ENCODE measurements around the gene HLA-F.

Gene HLA-F

DNA sequence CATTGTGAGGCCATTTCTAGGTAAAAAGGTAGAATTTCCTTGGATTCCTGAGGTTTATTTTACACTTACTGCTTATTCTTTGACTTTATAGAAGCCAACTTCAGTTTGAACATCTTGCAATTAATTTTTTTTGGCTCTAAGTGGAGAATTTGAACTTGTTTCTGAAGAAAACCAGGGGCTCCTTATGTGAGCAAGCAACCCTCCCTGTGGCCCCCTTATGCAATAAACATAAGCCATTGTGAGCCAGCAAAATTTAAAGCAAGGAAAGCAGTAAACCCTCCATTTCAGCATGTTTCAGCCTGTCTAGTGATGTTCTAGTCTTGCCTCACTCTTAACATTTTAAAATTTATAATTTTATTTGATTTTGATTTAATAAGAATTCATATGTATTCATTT, 5.6 kb downstream of the HLA-F start:
- Histone ChIP-seq H3K36me3 (ENCODE audit: insufficient read depth, low read length) (no peaks in the 10 kb centered on the region), H3K4me3 (ENCODE audit: low read length, poor library complexity, severe bottlenecking) (no peak overlapping the region)

DNA sequence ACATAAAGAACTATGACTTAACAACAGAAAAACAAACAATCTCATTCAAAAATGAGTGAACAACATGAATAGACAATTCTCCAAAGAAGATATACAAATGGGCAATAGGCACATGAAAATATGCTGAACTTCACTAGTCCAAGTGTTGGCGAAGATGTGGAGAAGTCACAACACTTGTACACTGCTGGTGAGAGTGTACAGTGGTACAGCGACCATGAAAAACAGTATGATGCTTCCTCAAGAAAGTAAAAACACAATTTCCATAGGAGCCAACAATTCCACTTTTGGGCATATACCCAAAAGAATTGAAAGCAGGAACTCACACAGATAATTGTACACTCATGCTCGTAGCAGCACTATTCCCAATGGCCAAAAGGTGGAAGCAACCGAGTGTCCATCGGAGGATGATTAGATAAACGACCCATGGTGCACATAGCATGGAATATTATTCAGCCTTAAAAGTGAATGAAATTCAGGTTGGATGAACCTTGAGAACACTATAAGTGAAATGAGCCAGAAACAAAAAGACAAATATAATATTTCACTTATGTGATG, 6.6 kb downstream of the HLA-F start:
- Histone ChIP-seq H3K79me2 (ENCODE audit: insufficient read depth, low read length) (0 out of 2 replicates have a peak, but pooled peaks cover under 1% of the 10 kb centered on the region), H3F3A (ENCODE audit: low read depth) (no peaks in the 10 kb centered on the region), H3K36me3 (ENCODE audit: insufficient read depth, low read length) (no peaks in the 10 kb centered on the region), H3K9me2 (replicated peaks; ENCODE audit: low read depth, low read length) (no peaks in the 10 kb centered on the region), H3K4me1 (ENCODE audit: insufficient read depth, low read length, poor library complexity, severe bottlenecking) (no peaks in the 10 kb centered on the region), H3K4me2 (ENCODE audit: low read depth, low read length, poor library complexity, severe bottlenecking) (no peak overlapping the region), H3K9ac (ENCODE audit: low read depth, low read length, poor library complexity, severe bottlenecking) (no peak overlapping the region), H3K4me3 (ENCODE audit: low read length, poor library complexity, severe bottlenecking) (no peak overlapping the region), H2AFZ (ENCODE audit: low read length) (no peak overlapping the region), H3K27me3 (ENCODE audit: insufficient read depth, low read length, poor library complexity, severe bottlenecking) (no peaks in the 10 kb centered on the region), H3K9me3 (ENCODE audit: insufficient read depth, low read depth, low read length) (no peaks in the 10 kb centered on the region), H4K20me1 (ENCODE audit: insufficient read depth, low read length, poor library complexity, severe bottlenecking) (no peaks in the 10 kb centered on the region)
- TF ChIP-seq CTCF (conservative IDR thresholded peaks at IDR 0.05; ENCODE audit: low read length) (no peak), EZH2phosphoT487 (IDR thresholded peaks at IDR 0.05; ENCODE audit: borderline replicate concordance) (no peak)

More for the DNA sequence above, 5.6 kb downstream of the HLA-F start:
- no peaks in the 10 kb centered on the region for H3F3A ChIP-seq (ENCODE audit: low read depth)
- H3K79me2 ChIP-seq (ENCODE audit: insufficient read depth, low read length), result peaks cover 11% of the 10 kb centered on the region; the same call in 1 of the 2 replicates
- H3K9me2 ChIP-seq (replicated peaks; ENCODE audit: low read depth, low read length), result no peaks in the 10 kb centered on the region
- H3K4me2 ChIP-seq (ENCODE audit: low read depth, low read length, poor library complexity, severe bottlenecking), result no peak overlapping the region
- H3K27me3 ChIP-seq (ENCODE audit: insufficient read depth, low read length, poor library complexity, severe bottlenecking), result no peaks in the 10 kb centered on the region
- H2AFZ ChIP-seq (ENCODE audit: low read length), result no peak overlapping the region
- no peak for TF ChIP-seq EZH2phosphoT487 (IDR thresholded peaks at IDR 0.05; ENCODE audit: borderline replicate concordance)
- TF ChIP-seq CTCF (conservative IDR thresholded peaks at IDR 0.05; ENCODE audit: low read length), result no peak
- H3K9me3 ChIP-seq (ENCODE audit: insufficient read depth, low read depth, low read length), result no peaks in the 10 kb centered on the region
- H4K20me1 ChIP-seq (ENCODE audit: insufficient read depth, low read length, poor library complexity, severe bottlenecking), result peaks cover 7% of the 10 kb centered on the region
- peaks cover 7% of the 10 kb centered on the region for H3K4me1 ChIP-seq (ENCODE audit: insufficient read depth, low read length, poor library complexity, severe bottlenecking)
- no peak overlapping the region for H3K9ac ChIP-seq (ENCODE audit: low read depth, low read length, poor library complexity, severe bottlenecking)

- Histone ChIP-seq H4K20me1 (ENCODE audit: insufficient read depth, low read length, poor library complexity, severe bottlenecking) (no peaks in the 10 kb centered on the region), H3K27me3 (ENCODE audit: insufficient read depth, low read length, poor library complexity, severe bottlenecking) (no peaks in the 10 kb centered on the region), H3K36me3 (ENCODE audit: insufficient read depth, low read length) (no peaks in the 10 kb centered on the region)
These were observed 7.4 kb downstream of the HLA-F start for GRCh38 chr6:29730575-29731126.

More at GRCh38 chr6:29730575-29731126, 7.4 kb downstream of the HLA-F start:
- H2AFZ ChIP-seq (ENCODE audit: low read length), result no peak overlapping the region
- H3K9me2 ChIP-seq (replicated peaks; ENCODE audit: low read depth, low read length), result no peaks in the 10 kb centered on the region
- TF ChIP-seq EZH2phosphoT487 (IDR thresholded peaks at IDR 0.05; ENCODE audit: borderline replicate concordance), result no peak
- TF ChIP-seq CTCF (conservative IDR thresholded peaks at IDR 0.05; ENCODE audit: low read length), result no peak
- no peaks in the 10 kb centered on the region for H3K4me1 ChIP-seq (ENCODE audit: insufficient read depth, low read length, poor library complexity, severe bottlenecking)
- H3K4me3 ChIP-seq (ENCODE audit: low read length, poor library complexity, severe bottlenecking), result no peak overlapping the region
- no peak overlapping the region for H3K4me2 ChIP-seq (ENCODE audit: low read depth, low read length, poor library complexity, severe bottlenecking)
- no peak overlapping the region for H3K9ac ChIP-seq (ENCODE audit: low read depth, low read length, poor library complexity, severe bottlenecking)
- no peaks in the 10 kb centered on the region for H3K79me2 ChIP-seq (ENCODE audit: insufficient read depth, low read length)
- no peaks in the 10 kb centered on the region for H3F3A ChIP-seq (ENCODE audit: low read depth)
- no peaks in the 10 kb centered on the region for H3K9me3 ChIP-seq (ENCODE audit: insufficient read depth, low read depth, low read length)

All from Loucy (cell line).